ENCODE results near the gene INTS7. TPM values are rescaled to one million over a fixed set of nuclear protein-coding genes. Genes with fewer than 3 reads are reported as not detected.

INTS7 gene
- total and polyA plus RNA-seq, 2 experiments from 2014 or later, result 10.9 to 34.0 TPM

Small RNAs within 50 kb of the gene (microRNA-seq; reads per million reads assigned to microRNA genes)
- gene MIR3122, result not detected

Small RNAs within 50 kb of the gene (small RNA-seq; reads per million reads assigned to genes)
- not detected for gene MIR3122 (ENCODE audit: low replicate concordance)
- not detected for gene RF00568 (ENCODE audit: low replicate concordance)

Other genes starting within 250 kb of the INTS7 start
- gene LPGAT1, start 204.8 kb downstream of the INTS7 start, total RNA-seq (2014; rRNA removed; shearing (Covaris generic)), result 10.1 and 16.4 TPM in 2 replicates
- gene LPGAT1, start 204.8 kb downstream of the INTS7 start, polyA plus RNA-seq (2016; fragmentation: Nextera tagmentation; extraction: Ambion mirVana), result 2.2 and 3.3 TPM in 2 replicates
- 47.7 and 58.8 TPM in 2 replicates for gene DTL, start 191 bp upstream of the INTS7 start, total RNA-seq (2014; rRNA removed; shearing (Covaris generic))
- 19.5 and 26.5 TPM in 2 replicates for gene DTL, start 191 bp upstream of the INTS7 start, polyA plus RNA-seq (2016; fragmentation: Nextera tagmentation; extraction: Ambion mirVana)
- gene PPP2R5A, start 249.9 kb upstream of the INTS7 start, total RNA-seq (2014; rRNA removed; shearing (Covaris generic)), result 38.3 and 43.5 TPM in 2 replicates
- gene PPP2R5A, start 249.9 kb upstream of the INTS7 start, polyA plus RNA-seq (2016; fragmentation: Nextera tagmentation; extraction: Ambion mirVana), result 12.4 and 16.2 TPM in 2 replicates

Measured in GM23338 (cell line).